Hepatocyte (in vitro differentiated cells): Measurements from ENCODE around the gene ADH4. TPM values are rescaled to one million over a fixed set of nuclear protein-coding genes. Genes with fewer than 3 reads are reported as not detected.
"Not testable (repeated sequence)": the region's sequence is repeated elsewhere in the genome, so short reads cannot be mapped to it uniquely, and the experiment has no call there.

Source experiments
- DNase-seq: peaks from one replicate; pipeline ENCODE4 v3.0.0-alpha.2; 2016; ENCODE audit warnings: low spot score
- H2AFZ ChIP-seq: fragments of 200-600 bp; sonication (generic); 2 replicates; pipeline ENCODE4 v1.6.0; 2016; ENCODE audit warnings: antibody characterized with exemption, mild to moderate bottlenecking
- H3K27ac ChIP-seq: fragments of 200-600 bp; sonication (generic); 2 replicates; pipeline ENCODE4 v1.5.1; 2016; ENCODE audit warnings: mild to moderate bottlenecking
- H3K27me3 ChIP-seq: fragments of 200-600 bp; sonication (generic); 2 replicates; pipeline ENCODE4 v1.6.1; 2016
- H3K36me3 ChIP-seq: fragments of 200-600 bp; sonication (generic); replicated peaks from 2 replicates; pipeline ENCODE4 v1.5.1; 2016; ENCODE audit warnings: low read depth; ENCODE audit not compliant: insufficient read depth
- H3K4me1 ChIP-seq: fragments of 200-600 bp; sonication (generic); 2 replicates; pipeline ENCODE4 v1.5.1; 2016; ENCODE audit warnings: mild to moderate bottlenecking, moderate library complexity; ENCODE audit not compliant: insufficient read depth
- H3K4me2 ChIP-seq: fragments of 200-600 bp; sonication (generic); 2 replicates; pipeline ENCODE4 v1.6.0; 2016
- H3K4me3 ChIP-seq: fragments of 200-600 bp; sonication (generic); 2 replicates; pipeline ENCODE4 v1.5.1; 2016; ENCODE audit warnings: mild to moderate bottlenecking
- H3K79me2 ChIP-seq: fragments of 200-600 bp; sonication (generic); 2 replicates; pipeline ENCODE4 v1.6.0; 2017; ENCODE audit warnings: mild to moderate bottlenecking
- H3K9me2 ChIP-seq: fragments of 200-600 bp; sonication (generic); replicated peaks from 2 replicates; pipeline ENCODE4 v1.6.0; 2017; ENCODE audit warnings: mild to moderate bottlenecking; ENCODE audit not compliant: insufficient read depth
- H3K9me3 ChIP-seq: fragments of 200-600 bp; sonication (generic); 2 replicates; pipeline ENCODE4 v1.5.1; 2016; ENCODE audit warnings: low read depth, mild to moderate bottlenecking
- H4K20me1 ChIP-seq: fragments of 200-600 bp; sonication (generic); 2 replicates; pipeline ENCODE4 v1.6.0; 2016; ENCODE audit warnings: mild to moderate bottlenecking; ENCODE audit not compliant: insufficient read depth, poor library complexity, severe bottlenecking
- CTCF ChIP-seq: fragments of 200-600 bp; sonication (generic); IDR thresholded peaks from 2 replicates; pipeline ENCODE4 v1.5.1; 2016; ENCODE audit warnings: antibody characterized with exemption, mild to moderate bottlenecking; ENCODE audit not compliant: poor library complexity
- EZH2 ChIP-seq: fragments of 200-600 bp; sonication (generic); IDR thresholded peaks from 2 replicates; pipeline ENCODE4 v1.6.1; 2016; ENCODE audit warnings: antibody characterized with exemption, mild to moderate bottlenecking, borderline replicate concordance
- EZH2phosphoT487 ChIP-seq: fragments of 200-600 bp; sonication (generic); IDR thresholded peaks from one replicate; pipeline ENCODE4 v1.6.1; 2018; ENCODE audit warnings: antibody characterized with exemption, mild to moderate bottlenecking, low read depth, moderate library complexity; ENCODE audit not compliant: unreplicated experiment, severe bottlenecking
- WGBS: methylation state at CpG from one replicate; pipeline ENCODE4 v1.1.6; 2016; ENCODE audit warnings: low lambda C conversion rate; ENCODE audit errors: missing lambda C conversion rate; 5-methylcytosine and 5-hydroxymethylcytosine counted together
- polyA plus RNA-seq: library from polyadenylated mRNA; unstranded; fragments of >200 nt; fragmentation: Nextera tagmentation; extraction: Ambion mirVana; gene quantifications from 2 replicates; pipeline ENCODE4 v1.2.1, GENCODE V29; 2016
- total RNA-seq: library from RNA; depleted of rRNA; stranded (reverse); fragments of >200 nt; gene quantifications from 2 replicates; pipeline ENCODE4 v1.2.3, GENCODE V29; 2014

The ADH4 gene
- total and polyA plus RNA-seq, 2 experiments from 2014 or later: 11.0 to 23.5 TPM

- Histone ChIP-seq H3K4me1 (no peaks in the 10 kb centered on the region), H2AFZ (no peak overlapping the region), H3K4me2 (no peak overlapping the region), H3K79me2 (no peaks in the 10 kb centered on the region), H3K27ac (no peak overlapping the region), H3K9me3 (no peaks in the 10 kb centered on the region), H3K27me3 (no peaks in the 10 kb centered on the region), H3K9me2 (no peaks in the 10 kb centered on the region), H3K4me3 (no peak overlapping the region), H3K36me3 (no peaks in the 10 kb centered on the region), H4K20me1 (no peaks in the 10 kb centered on the region)
- WGBS: 84% methylated on average over 12 of the region's 12 CpGs
- TF ChIP-seq EZH2 (no peak), CTCF (no peak), EZH2phosphoT487 (no peak)
- DNase-seq: no peak
Measured at GRCh38 chr4:99099311-99099710, 44.8 kb downstream of the ADH4 start.

- Histone ChIP-seq H3K4me2 (peak overlapping the region; percentile 85), H3K4me1 (peaks cover 13% of the 10 kb centered on the region), H3K79me2 (peaks cover 35% of the 10 kb centered on the region)
- WGBS: 76% methylated on average over 2 of the region's 2 CpGs
- H3K4me3 ChIP-seq, H3K9me3 ChIP-seq, H3K27me3 ChIP-seq, H3K9me2 ChIP-seq, H2AFZ ChIP-seq, H4K20me1 ChIP-seq, DNase-seq, H3K27ac ChIP-seq, H3K36me3 ChIP-seq: not testable (repeated sequence)
Measured at GRCh38 chr4:99091841-99092240, 52.3 kb downstream of the ADH4 start.

GRCh38 chr4:99091216-99091575, 52.9 kb downstream of the ADH4 start:
- Histone ChIP-seq H3K79me2 (peaks cover 39% of the 10 kb centered on the region), H3K4me1 (peaks cover 13% of the 10 kb centered on the region), H2AFZ (peak overlapping the region; percentile 3), H4K20me1 (no peaks in the 10 kb centered on the region), H3K27ac (peak overlapping the region; percentile 94), H3K9me2 (no peaks in the 10 kb centered on the region), H3K36me3 (no peaks in the 10 kb centered on the region), H3K4me3 (no peak overlapping the region), H3K9me3 (no peaks in the 10 kb centered on the region), H3K27me3 (no peaks in the 10 kb centered on the region), H3K4me2 (peak overlapping the region; percentile 85)
- 24% methylated on average over 2 of the region's 2 CpGs for WGBS
- TF ChIP-seq EZH2phosphoT487 (no peak), EZH2 (no peak), CTCF (no peak)
- no peak for DNase-seq

- H3K27me3 ChIP-seq: no peaks in the 10 kb centered on the region
- peak overlapping the region; percentile 3 for H2AFZ ChIP-seq
- DNase-seq: no peak
- no peaks in the 10 kb centered on the region for H3K9me3 ChIP-seq
- TF ChIP-seq EZH2phosphoT487 (no peak), EZH2 (no peak), CTCF (no peak)
- WGBS: 45% methylated on average over 2 of the region's 2 CpGs
- H3K4me3 ChIP-seq: no peak overlapping the region
- peak overlapping the region; percentile 85 for H3K4me2 ChIP-seq
- peaks cover 44% of the 10 kb centered on the region for H3K79me2 ChIP-seq
- peaks cover 1% of the 10 kb centered on the region for H4K20me1 ChIP-seq
- H3K27ac ChIP-seq: peak overlapping the region; percentile 94
- H3K9me2 ChIP-seq: no peaks in the 10 kb centered on the region
- no peaks in the 10 kb centered on the region for H3K36me3 ChIP-seq
- H3K4me1 ChIP-seq: peaks cover 16% of the 10 kb centered on the region
Measured at GRCh38 chr4:99090481-99091215, 53.4 kb downstream of the ADH4 start.
